Fibroblast of lung (primary cell): ENCODE measurements around the gene SPATA19. TPM values are rescaled to one million over a fixed set of nuclear protein-coding genes. Genes with fewer than 3 reads are reported as not detected.

Experiments
- DNase-seq, 2 donors: peaks; one replicate each; pipeline versions ENCODE4 v3.0.0 to v3.0.0-alpha.2; 2010; ENCODE audit warnings: low read depth in 2 of 2
- H2AFZ ChIP-seq: 2 replicates; pipeline ENCODE4 v1.5.1; 2012; ENCODE audit warnings: low read length, control low read depth, inconsistent platforms
- H3K27ac ChIP-seq: 2 replicates; pipeline ENCODE4 v1.5.1; 2011; ENCODE audit warnings: low read length, control low read depth; ENCODE audit not compliant: insufficient read depth
- H3K27me3 ChIP-seq: 2 replicates; pipeline ENCODE4 v1.5.1; 2011; ENCODE audit warnings: mild to moderate bottlenecking, low read length; ENCODE audit not compliant: control insufficient read depth, insufficient read depth
- H3K36me3 ChIP-seq: 2 replicates; pipeline ENCODE4 v1.5.1; 2011; ENCODE audit warnings: low read length; ENCODE audit not compliant: control insufficient read depth, insufficient read depth
- H3K4me1 ChIP-seq: 2 replicates; pipeline ENCODE4 v1.5.1; 2011; ENCODE audit warnings: low read length; ENCODE audit not compliant: control insufficient read depth, insufficient read depth; ENCODE audit errors: extremely low read depth
- H3K4me2 ChIP-seq: 2 replicates; pipeline ENCODE4 v1.5.1; 2011; ENCODE audit warnings: low read length, control low read depth; ENCODE audit not compliant: insufficient read depth; ENCODE audit errors: extremely low read depth
- H3K4me3 ChIP-seq, 4 experiments: fragments of 200-600 bp in 1 of 4; sonication (generic) in 1 of 4; replicated peaks in 1 of 4; 2 replicates each; pipeline ENCODE4 v1.5.1; 2011 to 2016; ENCODE audit warnings: low read length in 4 of 4, low read depth in 3 of 4, mild to moderate bottlenecking in 3 of 4, control low read depth in 2 of 4, inconsistent platforms in 1 of 4, mixed read lengths in 1 of 4; ENCODE audit not compliant: insufficient read depth in 1 of 4; ENCODE audit errors: control extremely low read depth in 1 of 4
- H3K79me2 ChIP-seq: 2 replicates; pipeline ENCODE4 v1.5.1; 2012; ENCODE audit warnings: mild to moderate bottlenecking, low read length, inconsistent platforms; ENCODE audit not compliant: control insufficient read depth, insufficient read depth
- H3K9ac ChIP-seq: 2 replicates; pipeline ENCODE4 v1.5.1; 2011; ENCODE audit warnings: mild to moderate bottlenecking, low read length, control low read depth; ENCODE audit not compliant: insufficient read depth
- H3K9me3 ChIP-seq: 2 replicates; pipeline ENCODE4 v1.5.1; 2012; ENCODE audit warnings: low read depth, low read length; ENCODE audit not compliant: control insufficient read depth, insufficient read depth
- H4K20me1 ChIP-seq: 2 replicates; pipeline ENCODE4 v1.5.1; 2011; ENCODE audit warnings: low read length; ENCODE audit not compliant: control insufficient read depth, insufficient read depth; ENCODE audit errors: extremely low read depth
- EZH2 ChIP-seq: IDR thresholded peaks from 2 replicates; pipeline ENCODE4 v1.5.1; 2012; ENCODE audit warnings: low read length, control low read depth, mild to moderate bottlenecking; ENCODE audit errors: missing control alignments
- polyA plus RNA-seq, 2 donors: library from polyadenylated mRNA; depleted of rRNA in 1 of 2; stranded (reverse) in 1 of 2; unstranded in 1 of 2; fragments of >200 nt; gene quantifications; 2 replicates each; pipeline ENCODE4 v1.2.1, GENCODE V29; 2011 to 2012; ENCODE audit warnings: missing spikeins in 1 of 2
- total RNA-seq: library from RNA; depleted of rRNA; stranded (reverse); fragments of >200 nt; gene quantifications from 2 replicates; pipeline ENCODE4 v1.2.1, GENCODE V29; 2014
- TF ChIP-seq, protein P1 (sequence below), 2 donors: IDR thresholded peaks in 1 of 2; conservative IDR thresholded peaks in 1 of 2; 1 replicate in 1 of 2; 2 replicates in 1 of 2; pipeline ENCODE4 v1.5.1; 2011 to 2012; ENCODE audit warnings: low read length in 2 of 2, control low read depth in 1 of 2, inconsistent platforms in 1 of 2, low read depth in 1 of 2, mild to moderate bottlenecking in 1 of 2

The SPATA19 gene
- total and polyA plus RNA-seq, 2 donors (not counting 1 experiment from before 2014, with no cell fraction given): not detected

DNA sequence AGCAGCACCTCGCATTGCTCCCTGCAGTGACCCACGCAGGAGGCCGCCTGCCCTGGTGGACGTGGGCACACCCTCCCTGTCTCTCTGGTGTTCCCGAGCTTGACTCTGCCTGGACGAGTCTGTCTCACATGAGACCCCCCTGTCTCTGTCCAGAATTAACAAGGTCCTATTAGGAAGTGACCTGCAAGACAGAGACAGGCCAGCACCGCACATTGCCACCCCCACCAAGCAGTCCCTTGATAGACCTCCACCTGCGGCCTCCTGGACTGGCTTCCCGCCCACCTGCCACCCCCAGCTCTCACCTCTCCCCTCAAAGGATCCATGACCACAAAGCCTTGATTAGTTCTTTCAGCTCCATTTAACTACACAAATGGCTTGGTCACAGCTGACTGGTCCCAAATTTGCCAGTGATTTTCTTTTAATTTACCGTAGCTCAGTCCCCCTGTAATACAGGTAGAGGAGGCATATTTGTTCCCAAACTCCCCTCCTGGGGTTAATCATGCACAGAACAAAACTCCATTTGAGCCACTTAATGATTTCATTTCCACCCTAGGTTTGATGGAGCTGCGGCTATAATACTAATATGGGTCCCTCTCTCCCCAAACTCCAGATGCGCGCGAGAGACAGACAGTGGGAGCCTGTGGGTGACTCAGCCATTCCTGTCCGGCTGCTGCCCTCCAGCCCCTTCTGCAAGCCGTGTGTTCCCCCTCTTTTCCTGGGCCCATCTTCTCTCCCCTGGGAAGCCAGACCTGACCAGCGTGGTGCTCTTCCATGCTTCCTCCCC lies 11.2 kb downstream of the SPATA19 start:
- H3K27ac ChIP-seq: no peak overlapping the region
- H3K4me2 ChIP-seq: no peak overlapping the region
- H3K4me3 ChIP-seq: no peak overlapping the region
- no peaks in the 10 kb centered on the region for H4K20me1 ChIP-seq
- H3K27me3 ChIP-seq: no peaks in the 10 kb centered on the region
- TF ChIP-seq, protein P1, sequence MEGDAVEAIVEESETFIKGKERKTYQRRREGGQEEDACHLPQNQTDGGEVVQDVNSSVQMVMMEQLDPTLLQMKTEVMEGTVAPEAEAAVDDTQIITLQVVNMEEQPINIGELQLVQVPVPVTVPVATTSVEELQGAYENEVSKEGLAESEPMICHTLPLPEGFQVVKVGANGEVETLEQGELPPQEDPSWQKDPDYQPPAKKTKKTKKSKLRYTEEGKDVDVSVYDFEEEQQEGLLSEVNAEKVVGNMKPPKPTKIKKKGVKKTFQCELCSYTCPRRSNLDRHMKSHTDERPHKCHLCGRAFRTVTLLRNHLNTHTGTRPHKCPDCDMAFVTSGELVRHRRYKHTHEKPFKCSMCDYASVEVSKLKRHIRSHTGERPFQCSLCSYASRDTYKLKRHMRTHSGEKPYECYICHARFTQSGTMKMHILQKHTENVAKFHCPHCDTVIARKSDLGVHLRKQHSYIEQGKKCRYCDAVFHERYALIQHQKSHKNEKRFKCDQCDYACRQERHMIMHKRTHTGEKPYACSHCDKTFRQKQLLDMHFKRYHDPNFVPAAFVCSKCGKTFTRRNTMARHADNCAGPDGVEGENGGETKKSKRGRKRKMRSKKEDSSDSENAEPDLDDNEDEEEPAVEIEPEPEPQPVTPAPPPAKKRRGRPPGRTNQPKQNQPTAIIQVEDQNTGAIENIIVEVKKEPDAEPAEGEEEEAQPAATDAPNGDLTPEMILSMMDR (conservative IDR thresholded peaks at IDR 0.05 in 1 of 2, IDR thresholded peaks at IDR 0.05 in 1 of 2; ENCODE audit: low read depth in 1 of 2, low read length in 2 of 2): no peak
- TF ChIP-seq EZH2: no peak
- DNase-seq: no peak
- no peak overlapping the region for H3K9ac ChIP-seq
- no peaks in the 10 kb centered on the region for H3K4me1 ChIP-seq
- H3K9me3 ChIP-seq: no peaks in the 10 kb centered on the region
- no peaks in the 10 kb centered on the region for H3K79me2 ChIP-seq
- no peak overlapping the region for H2AFZ ChIP-seq
- no peaks in the 10 kb centered on the region for H3K36me3 ChIP-seq

DNA sequence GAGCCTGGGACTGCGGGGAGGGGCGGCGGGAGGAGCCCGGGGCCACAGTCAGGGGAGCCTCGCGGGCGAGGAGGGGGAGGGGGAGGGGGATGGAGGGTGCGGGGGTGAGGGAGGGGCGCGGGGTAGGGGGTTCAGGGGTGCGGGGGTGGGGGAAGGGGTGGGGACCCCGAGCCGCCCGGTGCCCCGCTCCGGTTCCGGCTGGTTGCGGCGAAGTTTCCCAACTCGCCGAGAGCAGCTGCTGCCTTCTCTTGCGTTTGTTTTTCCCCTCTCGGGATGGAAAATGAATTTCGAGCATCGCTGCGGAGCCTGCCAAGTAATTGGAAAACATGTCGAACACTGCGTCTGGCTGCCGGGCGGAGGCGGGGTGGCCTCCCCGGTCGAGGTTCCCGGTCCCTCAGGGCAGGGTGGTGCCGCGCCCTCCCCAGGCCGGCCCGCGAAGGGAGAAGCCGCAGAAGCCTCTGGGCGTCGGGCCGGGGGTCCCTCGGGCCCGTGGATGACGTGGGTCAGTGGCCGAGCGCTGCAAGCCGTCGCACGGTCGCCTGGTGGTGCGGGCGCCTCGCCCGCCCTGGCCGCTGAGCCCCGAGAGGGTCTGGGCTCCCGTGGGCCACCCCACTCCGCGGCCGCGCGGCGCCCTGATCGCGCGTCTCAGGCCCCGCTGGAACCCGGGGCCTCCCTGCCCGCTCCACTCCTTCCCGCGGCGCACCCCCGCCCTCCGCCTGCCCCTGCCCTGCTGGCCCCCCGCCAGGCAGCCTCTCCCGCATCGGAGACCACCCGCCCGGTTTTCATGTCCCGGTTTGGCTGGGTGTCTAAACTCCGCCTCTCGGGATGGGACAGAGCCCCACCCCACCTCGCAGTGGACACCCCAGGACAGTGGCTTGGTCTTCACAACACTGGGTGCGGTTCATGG lies 12.1 kb downstream of the SPATA19 start:
- no peak overlapping the region for H2AFZ ChIP-seq
- DNase-seq: no peak
- no peak overlapping the region for H3K4me3 ChIP-seq
- TF ChIP-seq, protein P1 (conservative IDR thresholded peaks at IDR 0.05 in 1 of 2, IDR thresholded peaks at IDR 0.05 in 1 of 2; ENCODE audit: low read depth in 1 of 2, low read length in 2 of 2): no peak
- no peak for TF ChIP-seq EZH2
- H3K27ac ChIP-seq: no peak overlapping the region
- no peaks in the 10 kb centered on the region for H3K36me3 ChIP-seq
- no peaks in the 10 kb centered on the region for H3K9me3 ChIP-seq
- no peaks in the 10 kb centered on the region for H3K27me3 ChIP-seq
- no peak overlapping the region for H3K4me2 ChIP-seq
- H3K79me2 ChIP-seq: no peaks in the 10 kb centered on the region
- no peaks in the 10 kb centered on the region for H4K20me1 ChIP-seq
- no peaks in the 10 kb centered on the region for H3K4me1 ChIP-seq
- H3K9ac ChIP-seq: no peak overlapping the region
